HEK293 (cell line): ENCODE data around the gene SLC16A4.

Experiments
- CTCF ChIA-PET: fragments of 350-600 bp; formaldehyde crosslinking; extraction: SDS; loops from one replicate; lab custom pipeline; 2021; ENCODE audit warnings: antibody characterized with exemption; lab: Yijun Ruan, JAX
- POLR2A ChIA-PET: fragments of 300-600 bp; formaldehyde crosslinking; extraction: SDS; loops from one replicate; lab custom pipeline; 2020; ENCODE audit warnings: antibody characterized with exemption, inconsistent platforms; lab: Yijun Ruan, JAX
- H3K27ac ChIP-seq: fragments of 200-500 bp; sonication (Bioruptor generic); 2 replicates; pipeline ENCODE4 v1.5.1; 2014; ENCODE audit warnings: low read depth, low read length, control low read depth, inconsistent platforms; ENCODE audit errors: extremely low read depth
- H3K36me3 ChIP-seq, 2 experiments: fragments of 200-500 bp in 1 of 2; sonication (Bioruptor generic) in 1 of 2; 1 replicate in 1 of 2; 2 replicates in 1 of 2; pipeline ENCODE4 v1.5.1; 2014 to 2017; ENCODE audit warnings: inconsistent platforms in 2 of 2, low read length in 2 of 2; ENCODE audit not compliant: control insufficient read depth in 2 of 2, insufficient read depth in 1 of 2
- H3K4me1 ChIP-seq: fragments of 200-500 bp; sonication (Bioruptor generic); 2 replicates; pipeline ENCODE4 v1.5.1; 2014; ENCODE audit warnings: mild to moderate bottlenecking, low read length, inconsistent platforms; ENCODE audit not compliant: control insufficient read depth, insufficient read depth
- H3K4me3 ChIP-seq: 2 replicates; pipeline ENCODE4 v1.5.1; 2011; ENCODE audit warnings: low read depth, mild to moderate bottlenecking, control low read depth, low read length, moderate library complexity
- H3K9me3 ChIP-seq: fragments of 200-500 bp; sonication (Bioruptor generic); 2 replicates; pipeline ENCODE4 v1.5.1; 2014; ENCODE audit warnings: low read depth, low read length, inconsistent platforms; ENCODE audit not compliant: control insufficient read depth, insufficient read depth
- GLI4 ChIP-seq: fragments of 450-650 bp; formaldehyde crosslinking; IDR thresholded peaks from 2 replicates; pipeline ENCODE4 v1.5.1; 2016; ENCODE audit warnings: missing biosample characterization, missing genetic modification characterization
- KLF7 ChIP-seq: fragments of 450-650 bp; formaldehyde crosslinking; IDR thresholded peaks from 2 replicates; pipeline ENCODE4 v1.5.1; 2016; ENCODE audit warnings: missing biosample characterization, missing genetic modification characterization, borderline replicate concordance
- REPIN1 ChIP-seq: fragments of 450-650 bp; formaldehyde crosslinking; IDR thresholded peaks from 2 replicates; pipeline ENCODE4 v1.5.1; 2017; ENCODE audit warnings: missing biosample characterization, missing genetic modification characterization, low read depth
- SP3 ChIP-seq: fragments of 450-650 bp; formaldehyde crosslinking; IDR thresholded peaks from 2 replicates; pipeline ENCODE4 v1.5.1; 2016; ENCODE audit warnings: missing biosample characterization, missing genetic modification characterization
- YY2 ChIP-seq: fragments of 450-650 bp; formaldehyde crosslinking; IDR thresholded peaks from 2 replicates; pipeline ENCODE4 v1.5.1; 2016; ENCODE audit warnings: missing biosample characterization, missing genetic modification characterization
- ZNF133 ChIP-seq: fragments of 450-650 bp; formaldehyde crosslinking; IDR thresholded peaks from 2 replicates; pipeline ENCODE4 v1.5.1; 2016; ENCODE audit warnings: missing biosample characterization, missing genetic modification characterization
- ZNF146 ChIP-seq: fragments of 450-650 bp; formaldehyde crosslinking; IDR thresholded peaks from 2 replicates; pipeline ENCODE4 v1.5.1; 2016; ENCODE audit warnings: missing biosample characterization, missing genetic modification characterization
- ZNF48 ChIP-seq: fragments of 450-650 bp; formaldehyde crosslinking; IDR thresholded peaks from 2 replicates; pipeline ENCODE4 v1.5.1; 2016; ENCODE audit warnings: missing biosample characterization, missing genetic modification characterization
- ZNF629 ChIP-seq: fragments of 450-650 bp; formaldehyde crosslinking; IDR thresholded peaks from 2 replicates; pipeline ENCODE4 v1.5.1; 2017; ENCODE audit warnings: missing biosample characterization, missing genetic modification characterization
- ZNF658 ChIP-seq: fragments of 450-650 bp; formaldehyde crosslinking; IDR thresholded peaks from 2 replicates; pipeline ENCODE4; 2016; ENCODE audit warnings: missing biosample characterization, missing genetic modification characterization
- ZNF843 ChIP-seq: fragments of 450-650 bp; formaldehyde crosslinking; IDR thresholded peaks from 2 replicates; pipeline ENCODE4 v1.5.1; 2016; ENCODE audit warnings: missing biosample characterization, missing genetic modification characterization
- TF ChIP-seq, protein P1 (sequence below): fragments of 450-650 bp; formaldehyde crosslinking; IDR thresholded peaks from 2 replicates; pipeline ENCODE4 v1.5.1; 2016; ENCODE audit warnings: missing biosample characterization, missing genetic modification characterization
- TF ChIP-seq, protein P2 (sequence below): fragments of 450-650 bp; formaldehyde crosslinking; IDR thresholded peaks from 2 replicates; pipeline ENCODE4 v1.5.1; 2016; ENCODE audit warnings: missing biosample characterization, missing genetic modification characterization
- TF ChIP-seq, protein P3 (sequence below): fragments of 450-650 bp; formaldehyde crosslinking; IDR thresholded peaks from 2 replicates; pipeline ENCODE4 v1.5.1; 2017; ENCODE audit warnings: missing biosample characterization, missing genetic modification characterization
- TF ChIP-seq, protein P4 (sequence below): fragments of 450-650 bp; formaldehyde crosslinking; IDR thresholded peaks from 2 replicates; pipeline ENCODE4 v1.5.1; 2016; ENCODE audit warnings: missing biosample characterization, missing genetic modification characterization
- TF ChIP-seq, protein P5 (sequence below): fragments of 450-650 bp; formaldehyde crosslinking; IDR thresholded peaks from 2 replicates; pipeline ENCODE4 v1.5.1; 2016; ENCODE audit warnings: missing biosample characterization, missing genetic modification characterization, borderline replicate concordance

The SLC16A4 gene

DNA sequence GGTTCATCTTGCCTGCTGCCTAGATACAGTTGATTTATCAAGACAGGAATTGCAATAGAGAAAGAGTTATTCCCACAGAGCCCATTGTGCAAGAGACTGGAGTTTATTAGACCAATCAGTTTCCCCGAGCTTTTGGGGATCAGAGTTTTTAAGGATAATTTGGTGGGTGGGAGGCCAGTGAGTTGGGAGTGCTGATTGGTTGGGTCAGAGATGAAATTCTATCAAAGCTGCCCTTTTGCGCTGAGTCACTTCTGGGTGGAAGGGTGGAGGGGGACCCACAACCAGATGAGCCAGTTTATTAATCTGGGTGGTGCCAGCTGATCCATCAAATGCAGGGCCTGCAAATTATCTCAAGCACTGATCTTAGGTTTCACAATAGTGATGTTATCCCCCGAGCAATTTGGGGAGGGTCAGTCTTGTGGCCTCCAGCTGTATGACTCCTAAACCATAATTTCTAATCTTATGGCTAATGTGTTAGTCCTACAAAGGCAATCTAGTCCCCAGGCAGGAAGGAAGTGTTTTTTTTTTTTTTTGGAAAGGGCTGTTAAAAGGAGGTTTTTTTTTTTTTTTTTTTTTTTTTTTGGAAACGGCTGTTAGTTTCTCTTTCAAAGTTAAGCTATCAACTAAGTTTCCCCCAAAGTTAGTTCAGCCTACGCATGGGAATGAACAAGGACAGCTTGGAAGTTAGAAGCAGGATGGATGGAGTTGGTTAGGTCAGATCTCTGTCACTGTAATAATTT lies 7.4 kb downstream of the SLC16A4 start:
- Histone ChIP-seq H3K4me1 (no peaks in the 10 kb centered on the region), H3K27ac (no peak overlapping the region), H3K4me3 (no peak overlapping the region), H3K36me3 (peaks cover 0 to 54% of the 10 kb centered on the region in 2 experiments; a peak in 2 of 3 replicates), H3K9me3 (no peaks in the 10 kb centered on the region)
- ChIA-PET CTCF (interaction anchor here (0.9 to 1.4 kb wide), 2 partner anchors 20 to 77 kb away, joined by 4 to 7 read pairs; no protein-coding TSS in a partner anchor), POLR2A (no interaction called here)
- TF ChIP-seq, protein P1, sequence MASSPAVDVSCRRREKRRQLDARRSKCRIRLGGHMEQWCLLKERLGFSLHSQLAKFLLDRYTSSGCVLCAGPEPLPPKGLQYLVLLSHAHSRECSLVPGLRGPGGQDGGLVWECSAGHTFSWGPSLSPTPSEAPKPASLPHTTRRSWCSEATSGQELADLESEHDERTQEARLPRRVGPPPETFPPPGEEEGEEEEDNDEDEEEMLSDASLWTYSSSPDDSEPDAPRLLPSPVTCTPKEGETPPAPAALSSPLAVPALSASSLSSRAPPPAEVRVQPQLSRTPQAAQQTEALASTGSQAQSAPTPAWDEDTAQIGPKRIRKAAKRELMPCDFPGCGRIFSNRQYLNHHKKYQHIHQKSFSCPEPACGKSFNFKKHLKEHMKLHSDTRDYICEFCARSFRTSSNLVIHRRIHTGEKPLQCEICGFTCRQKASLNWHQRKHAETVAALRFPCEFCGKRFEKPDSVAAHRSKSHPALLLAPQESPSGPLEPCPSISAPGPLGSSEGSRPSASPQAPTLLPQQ = 0 out of 2 replicates have a peak, but pooled peaks have one; percentile 52
- TF ChIP-seq, protein P2, sequence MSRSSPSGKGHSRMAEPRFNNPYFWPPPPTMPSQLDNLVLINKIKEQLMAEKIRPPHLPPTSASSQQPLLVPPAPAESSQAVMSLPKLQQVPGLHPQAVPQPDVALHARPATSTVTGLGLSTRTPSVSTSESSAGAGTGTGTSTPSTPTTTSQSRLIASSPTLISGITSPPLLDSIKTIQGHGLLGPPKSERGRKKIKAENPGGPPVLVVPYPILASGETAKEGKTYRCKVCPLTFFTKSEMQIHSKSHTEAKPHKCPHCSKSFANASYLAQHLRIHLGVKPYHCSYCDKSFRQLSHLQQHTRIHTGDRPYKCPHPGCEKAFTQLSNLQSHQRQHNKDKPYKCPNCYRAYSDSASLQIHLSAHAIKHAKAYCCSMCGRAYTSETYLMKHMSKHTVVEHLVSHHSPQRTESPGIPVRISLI (tag by site-specific recombination) = peak; percentile 88; the same call in 1 of the 2 replicates
- TF ChIP-seq ZNF146 (tag by site-specific recombination) (no peak), ZNF48 (tag by site-specific recombination) (no peak), KLF7 (tag by site-specific recombination) (no peak), ZNF133 (no peak)

DNA sequence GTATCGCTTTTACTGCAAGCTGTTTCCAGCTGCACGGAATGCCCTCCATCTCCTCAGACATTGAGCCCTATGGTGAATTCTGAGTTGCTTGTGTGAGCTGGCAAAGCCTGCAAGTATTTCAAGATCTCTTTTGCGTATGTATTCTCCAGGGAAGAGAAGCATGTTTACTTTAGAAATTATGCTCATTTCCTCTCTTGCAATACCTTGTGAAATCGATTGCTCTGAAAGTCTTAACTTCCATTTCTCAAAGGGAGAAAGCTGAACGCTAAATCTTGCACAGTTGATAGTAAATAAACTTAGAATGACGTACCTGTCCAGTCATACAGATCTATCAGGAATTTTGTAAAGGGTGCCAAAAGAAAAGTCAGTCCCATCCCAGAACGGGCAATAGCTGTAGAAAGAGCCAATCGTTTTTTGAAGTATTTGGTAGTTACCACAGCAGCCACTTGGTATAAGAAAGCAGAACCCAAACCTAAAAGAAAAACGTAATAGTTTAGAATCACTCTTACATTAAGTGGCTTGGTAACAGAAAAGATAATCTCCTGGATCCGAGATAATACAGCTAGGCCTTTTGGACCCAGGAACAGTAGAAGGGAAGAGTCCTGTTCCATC lies 10.0 kb downstream of the SLC16A4 start:
- no peaks in the 10 kb centered on the region for H3K4me1 ChIP-seq
- H3K4me3 ChIP-seq = no peak overlapping the region
- no peak for TF ChIP-seq ZNF843 (tag by site-specific recombination)
- TF ChIP-seq, protein P3, sequence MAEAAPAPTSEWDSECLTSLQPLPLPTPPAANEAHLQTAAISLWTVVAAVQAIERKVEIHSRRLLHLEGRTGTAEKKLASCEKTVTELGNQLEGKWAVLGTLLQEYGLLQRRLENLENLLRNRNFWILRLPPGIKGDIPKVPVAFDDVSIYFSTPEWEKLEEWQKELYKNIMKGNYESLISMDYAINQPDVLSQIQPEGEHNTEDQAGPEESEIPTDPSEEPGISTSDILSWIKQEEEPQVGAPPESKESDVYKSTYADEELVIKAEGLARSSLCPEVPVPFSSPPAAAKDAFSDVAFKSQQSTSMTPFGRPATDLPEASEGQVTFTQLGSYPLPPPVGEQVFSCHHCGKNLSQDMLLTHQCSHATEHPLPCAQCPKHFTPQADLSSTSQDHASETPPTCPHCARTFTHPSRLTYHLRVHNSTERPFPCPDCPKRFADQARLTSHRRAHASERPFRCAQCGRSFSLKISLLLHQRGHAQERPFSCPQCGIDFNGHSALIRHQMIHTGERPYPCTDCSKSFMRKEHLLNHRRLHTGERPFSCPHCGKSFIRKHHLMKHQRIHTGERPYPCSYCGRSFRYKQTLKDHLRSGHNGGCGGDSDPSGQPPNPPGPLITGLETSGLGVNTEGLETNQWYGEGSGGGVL = no peak
- no peak for TF ChIP-seq ZNF658 (tag by site-specific recombination)
- TF ChIP-seq ZNF629 (tag by site-specific recombination) = no peak
- TF ChIP-seq, protein P4, sequence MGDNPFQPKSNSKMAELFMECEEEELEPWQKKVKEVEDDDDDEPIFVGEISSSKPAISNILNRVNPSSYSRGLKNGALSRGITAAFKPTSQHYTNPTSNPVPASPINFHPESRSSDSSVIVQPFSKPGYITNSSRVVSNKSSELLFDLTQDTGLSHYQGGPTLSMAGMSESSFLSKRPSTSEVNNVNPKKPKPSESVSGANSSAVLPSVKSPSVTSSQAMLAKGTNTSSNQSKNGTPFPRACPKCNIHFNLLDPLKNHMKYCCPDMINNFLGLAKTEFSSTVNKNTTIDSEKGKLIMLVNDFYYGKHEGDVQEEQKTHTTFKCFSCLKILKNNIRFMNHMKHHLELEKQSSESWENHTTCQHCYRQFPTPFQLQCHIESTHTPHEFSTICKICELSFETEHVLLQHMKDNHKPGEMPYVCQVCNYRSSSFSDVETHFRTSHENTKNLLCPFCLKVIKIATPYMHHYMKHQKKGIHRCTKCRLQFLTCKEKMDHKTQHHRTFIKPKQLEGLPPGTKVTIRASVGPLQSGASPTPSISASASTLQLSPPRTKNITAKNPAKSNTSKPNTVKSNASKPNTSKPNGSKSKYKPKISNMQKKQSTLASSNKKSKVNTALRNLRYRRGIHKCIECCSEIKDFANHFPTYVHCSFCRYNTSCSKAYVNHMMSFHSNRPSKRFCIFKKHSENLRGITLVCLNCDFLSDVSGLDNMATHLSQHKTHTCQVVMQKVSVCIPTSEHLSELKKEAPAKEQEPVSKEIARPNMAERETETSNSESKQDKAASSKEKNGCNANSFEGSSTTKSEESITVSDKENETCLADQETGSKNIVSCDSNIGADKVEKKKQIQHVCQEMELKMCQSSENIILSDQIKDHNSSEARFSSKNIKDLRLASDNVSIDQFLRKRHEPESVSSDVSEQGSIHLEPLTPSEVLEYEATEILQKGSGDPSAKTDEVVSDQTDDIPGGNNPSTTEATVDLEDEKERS (tag by site-specific recombination) = no peak
- TF ChIP-seq YY2 (tag by site-specific recombination) = no peak
- TF ChIP-seq GLI4 (tag by site-specific recombination) = no peak
- TF ChIP-seq, protein P5, sequence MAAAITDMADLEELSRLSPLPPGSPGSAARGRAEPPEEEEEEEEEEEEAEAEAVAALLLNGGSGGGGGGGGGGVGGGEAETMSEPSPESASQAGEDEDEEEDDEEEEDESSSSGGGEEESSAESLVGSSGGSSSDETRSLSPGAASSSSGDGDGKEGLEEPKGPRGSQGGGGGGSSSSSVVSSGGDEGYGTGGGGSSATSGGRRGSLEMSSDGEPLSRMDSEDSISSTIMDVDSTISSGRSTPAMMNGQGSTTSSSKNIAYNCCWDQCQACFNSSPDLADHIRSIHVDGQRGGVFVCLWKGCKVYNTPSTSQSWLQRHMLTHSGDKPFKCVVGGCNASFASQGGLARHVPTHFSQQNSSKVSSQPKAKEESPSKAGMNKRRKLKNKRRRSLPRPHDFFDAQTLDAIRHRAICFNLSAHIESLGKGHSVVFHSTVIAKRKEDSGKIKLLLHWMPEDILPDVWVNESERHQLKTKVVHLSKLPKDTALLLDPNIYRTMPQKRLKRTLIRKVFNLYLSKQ (tag by site-specific recombination) = no peak
- TF ChIP-seq REPIN1 = no peak
- no peak for TF ChIP-seq SP3
- H3K27ac ChIP-seq = no peak overlapping the region
- POLR2A ChIA-PET = no interaction called here
- peaks cover 0 to 60% of the 10 kb centered on the region in 2 experiments for H3K36me3 ChIP-seq
- no peaks in the 10 kb centered on the region for H3K9me3 ChIP-seq
- CTCF ChIA-PET = no interaction called here
